Upper lobe of left lung (tissue), 6 donors: ENCODE results near the gene PTGIS. TPM values are rescaled to one million over a fixed set of nuclear protein-coding genes. Genes with fewer than 3 reads are reported as not detected.

Experiments used
- ATAC-seq, 2 donors: fragments of 200-7000 bp; cut with Tn5 transposase; one replicate each; pipeline ENCODE4 v1.9.1; 2022; ENCODE audit warnings: mild to moderate bottlenecking in 2 of 2, moderate library complexity in 2 of 2; ENCODE audit not compliant: low FRiP score in 2 of 2
- DNase-seq, 2 donors: peaks; one replicate each; pipeline ENCODE4 v3.0.0-alpha.2; 2019 to 2020
- H3K27ac ChIP-seq, 4 donors: fragments of 200-600 bp; sonication (generic); one replicate each; pipeline ENCODE4 v1.5.1; 2016 to 2019
- H3K27me3 ChIP-seq, 4 donors: fragments of 200-600 bp; sonication (generic); one replicate each; pipeline ENCODE4 v1.5.1; 2017 to 2019
- H3K36me3 ChIP-seq, 4 donors: fragments of 200-600 bp; sonication (generic); one replicate each; pipeline ENCODE4 v1.5.1; 2016 to 2019
- H3K4me1 ChIP-seq, 4 donors: fragments of 200-600 bp; sonication (generic); one replicate each; pipeline ENCODE4 v1.5.1; 2018 to 2019
- H3K4me3 ChIP-seq, 4 donors: fragments of 200-600 bp; sonication (generic); one replicate each; pipeline ENCODE4 v1.5.1; 2017 to 2019; ENCODE audit warnings: mild to moderate bottlenecking in 2 of 4, moderate library complexity in 1 of 4
- H3K9me3 ChIP-seq, 4 donors: fragments of 200-600 bp; sonication (generic); one replicate each; pipeline ENCODE4 v1.5.1; 2018 to 2019
- EP300 ChIP-seq, 4 donors: sonication (generic); formaldehyde crosslinking; IDR thresholded peaks; one replicate each; pipeline ENCODE4 v1.5.1; 2017; ENCODE audit warnings: antibody characterized with exemption in 4 of 4, control low read depth in 2 of 4
- POLR2A ChIP-seq, 4 donors: fragments of 450-650 bp; IDR thresholded peaks; one replicate each; pipeline ENCODE4 v1.5.1; 2016 to 2017; ENCODE audit warnings: antibody characterized with exemption in 4 of 4, mild to moderate bottlenecking in 2 of 4
- POLR2AphosphoS5 ChIP-seq, 2 donors: sonication (generic); formaldehyde crosslinking; IDR thresholded peaks; one replicate each; pipeline ENCODE4 v1.5.1; 2017; ENCODE audit warnings: antibody characterized with exemption in 2 of 2
- WGBS, 2 donors: methylation state at CpG; one replicate each; pipeline ENCODE4 v1.1.5; 2017 to 2018; 5-methylcytosine and 5-hydroxymethylcytosine counted together
- total RNA-seq, 6 donors: library from RNA; depleted of rRNA in 4 of 6; stranded (reverse); fragments of >200 nt in 4 of 6; gene quantifications; one replicate each; pipeline versions ENCODE4 v1.1.0 to v1.2.1, GENCODE V29; 2016 to 2021
- TF ChIP-seq, protein P1 (sequence below), 6 experiments: fragments of 450-650 bp in 4 of 6; fragments of 200-600 bp in 2 of 6; sonication (generic) in 2 of 6; IDR thresholded peaks; one replicate each; pipeline ENCODE4 v1.5.1; 2016 to 2019; ENCODE audit warnings: antibody characterized with exemption in 6 of 6
- donor health status: DM: no; HTN: no; CAD: no; lungs with moderate emphysema.
- donor health status: DM: no; HTN: yes; CAD: no; lungs with severe emphysema.

PTGIS gene
- total RNA-seq, 6 donors from 2014 or later: 8.2 to 71.4 (median 18.4) TPM

DNA sequence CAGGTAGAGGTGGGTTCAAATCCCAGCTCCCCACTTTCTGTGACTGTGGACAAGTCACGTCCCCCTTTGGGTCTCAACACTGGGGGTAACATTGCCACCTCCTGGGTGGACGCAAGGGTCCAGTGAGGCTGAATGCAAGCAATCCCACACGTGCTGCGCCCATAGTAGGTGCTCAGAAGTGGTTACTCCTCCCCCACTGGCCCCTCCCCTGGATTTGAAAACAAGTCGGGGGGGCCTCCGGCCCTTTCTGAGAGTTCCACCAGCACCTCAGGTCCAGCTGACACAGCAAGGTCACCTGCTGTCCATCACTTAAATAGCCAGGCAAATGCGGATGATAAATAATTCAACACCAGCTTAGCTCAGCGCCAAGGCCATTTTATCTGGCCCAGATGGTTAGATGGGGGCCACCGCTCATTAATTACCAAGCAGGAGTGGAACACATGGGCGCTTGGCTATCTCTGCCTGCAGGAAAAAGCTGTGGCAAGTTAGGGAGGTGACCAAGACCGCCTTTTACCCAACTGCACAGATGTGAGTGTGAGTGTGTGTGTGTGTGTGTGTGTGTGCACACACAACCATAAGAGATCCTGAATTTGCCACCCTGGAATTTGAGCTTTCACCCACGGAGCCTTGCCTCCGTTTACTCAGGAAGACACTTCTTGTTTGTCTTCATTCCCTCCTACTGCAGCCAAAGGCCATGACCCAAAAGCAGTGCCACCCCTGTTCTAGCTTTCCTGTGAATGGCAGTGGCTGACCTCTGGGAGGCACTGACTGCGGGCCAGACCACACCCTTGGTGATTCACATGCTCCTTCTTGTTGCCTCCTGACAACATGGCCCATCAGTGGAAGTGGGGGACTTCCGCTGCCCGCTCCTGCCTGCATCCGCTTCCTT, 50.8 kb downstream of the PTGIS start:
- peak in 1 of 2 donors; percentile 16 for ATAC-seq
- DNase-seq: no peak
- Histone ChIP-seq H3K4me1 (no peaks in the 10 kb centered on the region), H3K4me3 (no peak overlapping the region), H3K9me3 (no peaks in the 10 kb centered on the region), H3K27ac (no peak overlapping the region), H3K36me3 (no peaks in the 10 kb centered on the region), H3K27me3 (no peaks in the 10 kb centered on the region)
- 74 to 79% methylated on average over 13 to 17 of the region's 17 CpGs for WGBS, 2 donors
- TF ChIP-seq POLR2A (IDR thresholded peaks at IDR 0.05) (no peak), EP300 (IDR thresholded peaks at IDR 0.05) (no peak), POLR2AphosphoS5 (IDR thresholded peaks at IDR 0.05) (no peak)
- TF ChIP-seq, protein P1, sequence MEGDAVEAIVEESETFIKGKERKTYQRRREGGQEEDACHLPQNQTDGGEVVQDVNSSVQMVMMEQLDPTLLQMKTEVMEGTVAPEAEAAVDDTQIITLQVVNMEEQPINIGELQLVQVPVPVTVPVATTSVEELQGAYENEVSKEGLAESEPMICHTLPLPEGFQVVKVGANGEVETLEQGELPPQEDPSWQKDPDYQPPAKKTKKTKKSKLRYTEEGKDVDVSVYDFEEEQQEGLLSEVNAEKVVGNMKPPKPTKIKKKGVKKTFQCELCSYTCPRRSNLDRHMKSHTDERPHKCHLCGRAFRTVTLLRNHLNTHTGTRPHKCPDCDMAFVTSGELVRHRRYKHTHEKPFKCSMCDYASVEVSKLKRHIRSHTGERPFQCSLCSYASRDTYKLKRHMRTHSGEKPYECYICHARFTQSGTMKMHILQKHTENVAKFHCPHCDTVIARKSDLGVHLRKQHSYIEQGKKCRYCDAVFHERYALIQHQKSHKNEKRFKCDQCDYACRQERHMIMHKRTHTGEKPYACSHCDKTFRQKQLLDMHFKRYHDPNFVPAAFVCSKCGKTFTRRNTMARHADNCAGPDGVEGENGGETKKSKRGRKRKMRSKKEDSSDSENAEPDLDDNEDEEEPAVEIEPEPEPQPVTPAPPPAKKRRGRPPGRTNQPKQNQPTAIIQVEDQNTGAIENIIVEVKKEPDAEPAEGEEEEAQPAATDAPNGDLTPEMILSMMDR (IDR thresholded peaks at IDR 0.05): no peak

DNA sequence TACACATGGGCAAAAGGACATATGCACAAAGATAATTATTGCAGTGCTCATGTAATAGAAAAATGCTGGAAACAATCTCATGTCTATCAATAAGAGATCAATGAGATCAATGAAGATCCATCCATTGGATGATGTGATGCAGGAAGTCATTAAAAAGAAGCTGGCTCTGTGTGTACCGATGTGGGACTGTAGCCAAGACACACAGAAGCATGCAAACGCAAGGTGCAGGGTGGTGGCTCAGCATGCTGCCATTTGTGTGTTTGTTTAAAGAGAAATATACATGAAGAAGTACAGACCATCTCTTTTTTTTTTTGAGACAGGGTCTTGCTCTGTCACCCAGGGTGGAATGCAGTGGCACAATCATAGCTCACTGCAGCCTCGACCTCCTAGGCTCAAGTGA, 52.4 kb downstream of the PTGIS start:
- TF ChIP-seq POLR2AphosphoS5 (IDR thresholded peaks at IDR 0.05) (no peak), EP300 (IDR thresholded peaks at IDR 0.05) (no peak), POLR2A (IDR thresholded peaks at IDR 0.05) (no peak)
- TF ChIP-seq, protein P1 (IDR thresholded peaks at IDR 0.05): no peak
- no peaks in the 10 kb centered on the region for H3K9me3 ChIP-seq
- no peaks in the 10 kb centered on the region for H3K27me3 ChIP-seq
- H3K27ac ChIP-seq: no peak overlapping the region
- DNase-seq (no peak), ATAC-seq (no peak)
- no peaks in the 10 kb centered on the region for H3K36me3 ChIP-seq
- H3K4me1 ChIP-seq: no peaks in the 10 kb centered on the region
- 51 to 59% methylated on average over 3 of the region's 3 CpGs for WGBS, 2 donors
- no peak overlapping the region for H3K4me3 ChIP-seq

DNA sequence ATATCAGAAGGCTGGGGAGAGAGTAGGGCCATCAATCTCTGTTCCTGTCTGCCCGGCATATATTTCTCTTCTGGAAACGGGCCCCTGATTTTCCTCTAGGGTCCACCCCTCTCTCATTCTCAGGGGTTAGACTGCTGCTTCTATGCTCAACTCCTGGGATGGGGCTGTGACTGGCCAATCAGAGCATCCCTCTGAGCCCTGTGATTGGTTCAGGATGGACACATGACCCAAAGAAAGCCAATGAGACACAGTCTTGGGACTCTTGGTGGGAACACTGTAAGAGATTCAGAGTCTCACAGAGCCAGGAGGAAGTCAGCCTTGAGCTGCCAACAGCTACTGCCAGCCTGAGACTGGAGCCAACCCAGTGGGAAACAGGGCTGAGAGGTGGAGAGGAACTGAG, 54.4 kb downstream of the PTGIS start:
- WGBS, 2 donors: 79 to 86% methylated on average over 2 of the region's 2 CpGs
- no peak for DNase-seq

DNA sequence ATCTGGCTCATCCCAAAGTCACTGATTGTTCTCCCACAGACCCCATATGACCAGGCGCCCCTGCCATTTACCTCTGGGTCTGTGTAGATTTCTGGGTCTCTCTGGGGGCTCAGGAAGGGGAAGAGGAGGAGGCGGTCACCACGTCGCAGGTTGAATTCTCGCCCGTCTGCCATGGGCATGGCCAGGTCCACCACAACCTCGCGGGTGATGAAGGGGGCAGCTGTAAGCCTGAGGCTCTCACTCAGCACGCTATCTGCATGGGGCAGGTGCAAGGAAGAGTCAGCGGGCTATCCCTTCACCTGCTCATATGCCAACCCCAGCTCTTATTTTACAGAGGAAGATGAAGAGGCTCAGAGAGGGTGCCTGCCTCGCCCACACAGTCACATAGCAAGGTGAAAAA, 54.9 kb downstream of the PTGIS start:
- H3K4me1 ChIP-seq: no peaks in the 10 kb centered on the region
- H3K36me3 ChIP-seq: no peaks in the 10 kb centered on the region
- no peak overlapping the region for H3K4me3 ChIP-seq
- DNase-seq (no peak), ATAC-seq (no peak)
- TF ChIP-seq, protein P1 (IDR thresholded peaks at IDR 0.05): no peak
- TF ChIP-seq POLR2AphosphoS5 (IDR thresholded peaks at IDR 0.05) (no peak), EP300 (IDR thresholded peaks at IDR 0.05) (no peak), POLR2A (IDR thresholded peaks at IDR 0.05) (no peak)
- WGBS, 2 donors: 77 to 81% methylated on average over 2 to 11 of the region's 11 CpGs
- no peaks in the 10 kb centered on the region for H3K27me3 ChIP-seq
- no peaks in the 10 kb centered on the region for H3K9me3 ChIP-seq
- H3K27ac ChIP-seq: no peak overlapping the region

More for the DNA sequence above, 54.4 kb downstream of the PTGIS start:
- Histone ChIP-seq H3K27ac (no peak overlapping the region), H3K4me1 (no peaks in the 10 kb centered on the region), H3K27me3 (no peaks in the 10 kb centered on the region), H3K9me3 (no peaks in the 10 kb centered on the region), H3K4me3 (no peak overlapping the region), H3K36me3 (no peaks in the 10 kb centered on the region)
- no peak for TF ChIP-seq POLR2AphosphoS5 (IDR thresholded peaks at IDR 0.05)
- no peak for TF ChIP-seq POLR2A (IDR thresholded peaks at IDR 0.05)
- no peak for TF ChIP-seq EP300 (IDR thresholded peaks at IDR 0.05)
- TF ChIP-seq, protein P1 (IDR thresholded peaks at IDR 0.05): no peak
- no peak for ATAC-seq
